ENCODE results near the gene ZNF630. TPM values are rescaled to one million over a fixed set of nuclear protein-coding genes. Genes with fewer than 3 reads are reported as not detected.

ZNF630 gene
- total and polyA plus RNA-seq, 9 of the 15 experiments (the other 6 are each of a cell fraction or from before 2014, with no cell fraction given): 0.06 to 1.1 (median 0.34) TPM

DNA sequence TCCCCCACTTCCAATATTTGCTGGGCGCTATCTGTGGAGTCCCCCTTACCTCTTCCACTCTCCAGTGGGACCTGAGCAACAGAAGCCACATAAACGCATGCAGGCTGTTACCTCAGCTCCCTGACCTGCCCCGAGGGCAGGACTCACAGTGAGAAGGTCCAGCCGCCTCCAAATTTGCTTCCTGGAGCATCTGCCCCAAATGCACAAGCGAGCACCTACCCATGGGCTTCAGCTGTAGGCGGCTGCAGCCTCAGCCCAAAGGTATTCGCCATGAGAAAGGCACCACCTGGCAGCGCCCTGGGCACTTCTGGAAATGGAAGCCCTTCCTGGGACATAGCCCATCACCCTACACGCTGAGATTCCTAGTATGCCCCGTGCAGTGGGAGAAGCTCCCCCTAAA lies 41.2 kb downstream of the ZNF630 start:
- ChIA-PET CTCF (ENCODE audit: low intra/inter-chr PET ratio) (no interaction called here), POLR2A (no interaction called here)
- in situ Hi-C loops (cut with MboI): loop anchor here (25.0 kb wide), 1 partner anchor 518 kb away; no protein-coding TSS in a partner anchor

GRCh38 chrX:48028091-48028490 lies 43.3 kb downstream of the ZNF630 start:
- Histone ChIP-seq H3K9me3 (replicated peaks; ENCODE audit: control insufficient read depth, insufficient read depth, low read depth, low read length) (no peaks in the 10 kb centered on the region), H3K4me3 (no peak overlapping the region), H3K9ac (ENCODE audit: insufficient read depth in 1 of 2, low read depth in 2 of 2, low read length in 2 of 2) (no peak overlapping the region), H4K20me1 (replicated peaks; ENCODE audit: control insufficient read depth, insufficient read depth, low read length) (no peaks in the 10 kb centered on the region), H3K9me1 (ENCODE audit: control insufficient read depth, insufficient read depth, low read length) (no peaks in the 10 kb centered on the region), H3K27ac (ENCODE audit: extremely low read depth, low read depth, low read length) (no peak overlapping the region), H3K4me2 (ENCODE audit: insufficient read depth, low read length) (no peak overlapping the region), H3K27me3 (ENCODE audit: control insufficient read depth in 2 of 2, insufficient read depth in 2 of 2, low read length in 2 of 2) (peaks cover 0 to 10% of the 10 kb centered on the region in 2 experiments; a peak in 1 of 5 replicates), H3K79me2 (ENCODE audit: control insufficient read depth, insufficient read depth, low read length) (no peaks in the 10 kb centered on the region), H3K4me1 (replicated peaks in 1 of 2; ENCODE audit: control insufficient read depth in 2 of 2, insufficient read depth in 2 of 2, low read length in 2 of 2) (no peaks in the 10 kb centered on the region), H2AFZ (ENCODE audit: low read depth, low read length) (no peak overlapping the region), H3K36me3 (ENCODE audit: control insufficient read depth, insufficient read depth, low read length) (no peaks in the 10 kb centered on the region)
- FAIRE-seq: no peak
- ATAC-seq: no peak
- BruUV-seq (replicated peaks): no TSS peak
- POLR2A ChIA-PET: no interaction called here
- CTCF ChIA-PET (ENCODE audit: low intra/inter-chr PET ratio): interaction anchor here (0.6 to 2.6 kb wide), 2 partner anchors 196 to 505 kb away, joined by 3 to 22 read pairs; no protein-coding TSS in a partner anchor
- intact Hi-C loops (cut with micrococcal nuclease) (loop anchor here (5.0 kb wide), 2 partner anchors 466 to 836 kb away; partner anchors contain the start of genes ARAF and UBA1), in situ Hi-C loops (cut with MboI) (loop anchor here (10.0 to 25.0 kb wide), 2 partner anchors 203 to 516 kb away; no protein-coding TSS in a partner anchor)
- DNase-seq (ENCODE audit: extremely low read depth in 1 of 4, low spot score in 3 of 4): no peak
- WGBS (ENCODE audit: insufficient coverage, low coverage, missing lambda C conversion rate): 39% methylated on average over 5 of the region's 8 CpGs
- TF ChIP-seq ZBTB8A (IDR thresholded peaks at IDR 0.05; ENCODE audit: partially characterized antibody) (no peak), SPI1 (IDR thresholded peaks at IDR 0.05; ENCODE audit: borderline replicate concordance, low read depth, low read length) (no peak), SRSF7 (optimal IDR thresholded peaks at IDR 0.05; ENCODE audit: low read depth, low read length) (no peak), TCF7L2 (IDR thresholded peaks at IDR 0.05; ENCODE audit: low read depth, low read length) (no peak), NFYB (IDR thresholded peaks at IDR 0.05; ENCODE audit: extremely low read depth, insufficient read length) (no peak)
- TF ChIP-seq, protein P1, sequence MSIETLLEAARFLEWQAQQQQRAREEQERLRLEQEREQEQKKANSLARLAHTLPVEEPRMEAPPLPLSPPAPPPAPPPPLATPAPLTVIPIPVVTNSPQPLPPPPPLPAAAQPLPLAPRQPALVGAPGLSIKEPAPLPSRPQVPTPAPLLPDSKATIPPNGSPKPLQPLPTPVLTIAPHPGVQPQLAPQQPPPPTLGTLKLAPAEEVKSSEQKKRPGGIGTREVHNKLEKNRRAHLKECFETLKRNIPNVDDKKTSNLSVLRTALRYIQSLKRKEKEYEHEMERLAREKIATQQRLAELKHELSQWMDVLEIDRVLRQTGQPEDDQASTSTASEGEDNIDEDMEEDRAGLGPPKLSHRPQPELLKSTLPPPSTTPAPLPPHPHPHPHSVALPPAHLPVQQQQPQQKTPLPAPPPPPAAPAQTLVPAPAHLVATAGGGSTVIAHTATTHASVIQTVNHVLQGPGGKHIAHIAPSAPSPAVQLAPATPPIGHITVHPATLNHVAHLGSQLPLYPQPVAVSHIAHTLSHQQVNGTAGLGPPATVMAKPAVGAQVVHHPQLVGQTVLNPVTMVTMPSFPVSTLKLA (conservative IDR thresholded peaks at IDR 0.05): no peak
- TF ChIP-seq, protein P2, sequence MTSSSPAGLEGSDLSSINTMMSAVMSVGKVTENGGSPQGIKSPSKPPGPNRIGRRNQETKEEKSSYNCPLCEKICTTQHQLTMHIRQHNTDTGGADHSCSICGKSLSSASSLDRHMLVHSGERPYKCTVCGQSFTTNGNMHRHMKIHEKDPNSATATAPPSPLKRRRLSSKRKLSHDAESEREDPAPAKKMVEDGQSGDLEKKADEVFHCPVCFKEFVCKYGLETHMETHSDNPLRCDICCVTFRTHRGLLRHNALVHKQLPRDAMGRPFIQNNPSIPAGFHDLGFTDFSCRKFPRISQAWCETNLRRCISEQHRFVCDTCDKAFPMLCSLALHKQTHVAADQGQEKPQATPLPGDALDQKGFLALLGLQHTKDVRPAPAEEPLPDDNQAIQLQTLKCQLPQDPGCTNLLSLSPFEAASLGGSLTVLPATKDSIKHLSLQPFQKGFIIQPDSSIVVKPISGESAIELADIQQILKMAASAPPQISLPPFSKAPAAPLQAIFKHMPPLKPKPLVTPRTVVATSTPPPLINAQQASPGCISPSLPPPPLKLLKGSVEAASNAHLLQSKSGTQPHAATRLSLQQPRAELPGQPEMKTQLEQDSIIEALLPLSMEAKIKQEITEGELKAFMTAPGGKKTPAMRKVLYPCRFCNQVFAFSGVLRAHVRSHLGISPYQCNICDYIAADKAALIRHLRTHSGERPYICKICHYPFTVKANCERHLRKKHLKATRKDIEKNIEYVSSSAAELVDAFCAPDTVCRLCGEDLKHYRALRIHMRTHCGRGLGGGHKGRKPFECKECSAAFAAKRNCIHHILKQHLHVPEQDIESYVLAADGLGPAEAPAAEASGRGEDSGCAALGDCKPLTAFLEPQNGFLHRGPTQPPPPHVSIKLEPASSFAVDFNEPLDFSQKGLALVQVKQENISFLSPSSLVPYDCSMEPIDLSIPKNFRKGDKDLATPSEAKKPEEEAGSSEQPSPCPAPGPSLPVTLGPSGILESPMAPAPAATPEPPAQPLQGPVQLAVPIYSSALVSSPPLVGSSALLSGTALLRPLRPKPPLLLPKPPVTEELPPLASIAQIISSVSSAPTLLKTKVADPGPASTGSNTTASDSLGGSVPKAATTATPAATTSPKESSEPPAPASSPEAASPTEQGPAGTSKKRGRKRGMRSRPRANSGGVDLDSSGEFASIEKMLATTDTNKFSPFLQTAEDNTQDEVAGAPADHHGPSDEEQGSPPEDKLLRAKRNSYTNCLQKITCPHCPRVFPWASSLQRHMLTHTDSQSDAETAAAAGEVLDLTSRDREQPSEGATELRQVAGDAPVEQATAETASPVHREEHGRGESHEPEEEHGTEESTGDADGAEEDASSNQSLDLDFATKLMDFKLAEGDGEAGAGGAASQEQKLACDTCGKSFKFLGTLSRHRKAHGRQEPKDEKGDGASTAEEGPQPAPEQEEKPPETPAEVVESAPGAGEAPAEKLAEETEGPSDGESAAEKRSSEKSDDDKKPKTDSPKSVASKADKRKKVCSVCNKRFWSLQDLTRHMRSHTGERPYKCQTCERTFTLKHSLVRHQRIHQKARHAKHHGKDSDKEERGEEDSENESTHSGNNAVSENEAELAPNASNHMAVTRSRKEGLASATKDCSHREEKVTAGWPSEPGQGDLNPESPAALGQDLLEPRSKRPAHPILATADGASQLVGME (CRISPR knock-in tag; IDR thresholded peaks at IDR 0.05): no peak

More for the DNA sequence above, 41.2 kb downstream of the ZNF630 start:
- no peaks in the 10 kb centered on the region for H3K36me3 ChIP-seq (ENCODE audit: control insufficient read depth, insufficient read depth, low read length)
- H2AFZ ChIP-seq (ENCODE audit: low read depth, low read length): no peak overlapping the region
- ATAC-seq (no peak), DNase-seq (ENCODE audit: extremely low read depth in 1 of 4, low spot score in 3 of 4) (no peak), FAIRE-seq (no peak)
- intact Hi-C loops (cut with micrococcal nuclease): no loop called here
- H3K9ac ChIP-seq (ENCODE audit: insufficient read depth in 1 of 2, low read depth in 2 of 2, low read length in 2 of 2): no peak overlapping the region; a peak in 1 of 4 replicates
- no peak overlapping the region for H3K27ac ChIP-seq (ENCODE audit: extremely low read depth, low read depth, low read length)
- no peak for TF ChIP-seq KLF10 (CRISPR knock-in tag; IDR thresholded peaks at IDR 0.05)
- TF ChIP-seq ZNF583 (CRISPR knock-in tag; IDR thresholded peaks at IDR 0.05): no peak
- H3K4me1 ChIP-seq (replicated peaks in 1 of 2; ENCODE audit: control insufficient read depth in 2 of 2, insufficient read depth in 2 of 2, low read length in 2 of 2): no peaks in the 10 kb centered on the region
- no peaks in the 10 kb centered on the region for H3K9me1 ChIP-seq (ENCODE audit: control insufficient read depth, insufficient read depth, low read length)
- H4K20me1 ChIP-seq (replicated peaks; ENCODE audit: control insufficient read depth, insufficient read depth, low read length): no peaks in the 10 kb centered on the region
- no peak overlapping the region for H3K4me2 ChIP-seq (ENCODE audit: insufficient read depth, low read length)
- BruUV-seq (replicated peaks): no TSS peak
- H3K27me3 ChIP-seq (ENCODE audit: control insufficient read depth in 2 of 2, insufficient read depth in 2 of 2, low read length in 2 of 2): peaks cover 0 to 10% of the 10 kb centered on the region in 2 experiments; a peak in 2 of 5 replicates
- H3K4me3 ChIP-seq: no peak overlapping the region
- H3K79me2 ChIP-seq (ENCODE audit: control insufficient read depth, insufficient read depth, low read length): no peaks in the 10 kb centered on the region
- H3K9me3 ChIP-seq (replicated peaks; ENCODE audit: control insufficient read depth, insufficient read depth, low read depth, low read length): no peaks in the 10 kb centered on the region
- 13% methylated on average over 8 of the region's 10 CpGs for WGBS (ENCODE audit: insufficient coverage, low coverage, missing lambda C conversion rate)

Measured in K562 (cell line).